Activated naive CD8-positive, alpha-beta T cell treated with anti-CD3 and anti-CD28 coated beads for 36 hours (primary cell): Measurements from ENCODE around the gene OR12D3. TPM values are rescaled to one million over a fixed set of nuclear protein-coding genes. Genes with fewer than 3 reads are reported as not detected.

Experiments
- DNase-seq: peaks from one replicate; pipeline ENCODE4 v3.0.0; 2021
- H3K27ac Mint-ChIP-seq: one replicate; pipeline ENCODE4 v1.8.0; 2022; ENCODE audit warnings: mild to moderate bottlenecking, moderate library complexity, mixed read lengths
- H3K27me3 Mint-ChIP-seq: one replicate; pipeline ENCODE4 v1.8.0; 2022; ENCODE audit warnings: mild to moderate bottlenecking, mixed read lengths
- H3K36me3 Mint-ChIP-seq: one replicate; pipeline ENCODE4 v1.8.0; 2021; ENCODE audit warnings: mild to moderate bottlenecking, mixed read lengths
- H3K4me1 Mint-ChIP-seq: one replicate; pipeline ENCODE4 v1.8.0; 2021; ENCODE audit warnings: mixed read lengths
- H3K4me3 Mint-ChIP-seq: one replicate; pipeline ENCODE4 v1.8.0; 2022; ENCODE audit warnings: mild to moderate bottlenecking, moderate library complexity, mixed read lengths
- H3K9me3 Mint-ChIP-seq: one replicate; pipeline ENCODE4 v1.8.0; 2022; ENCODE audit warnings: mixed read lengths
- total RNA-seq, 2 experiments: library from RNA; stranded (reverse); gene quantifications; one replicate each; pipeline ENCODE4 v1.2.3, GENCODE V29; 2021

The OR12D3 gene
- total RNA-seq, 2 experiments from 2014 or later = not detected

DNA sequence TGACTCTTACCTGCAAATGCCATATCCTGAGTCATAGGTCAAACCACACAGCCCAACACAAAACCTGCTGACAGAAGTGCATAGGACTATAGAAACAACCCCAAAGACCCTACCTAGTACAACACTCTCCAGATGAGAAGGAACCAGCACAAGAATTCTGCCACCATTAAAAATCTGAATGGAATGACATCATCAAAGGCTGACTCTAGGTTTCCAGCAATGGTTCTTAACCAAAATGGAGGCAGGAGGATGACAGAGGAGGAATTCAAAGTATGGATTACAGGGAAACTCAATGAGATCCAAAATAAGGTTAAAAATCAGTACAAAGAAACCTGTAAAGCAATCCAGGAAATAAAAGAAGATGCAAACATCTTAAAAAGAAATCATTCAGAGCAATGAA, 42.4 kb downstream of the OR12D3 start:
- peaks cover 1% of the 10 kb centered on the region for H3K4me1 Mint-ChIP-seq
- H3K27ac Mint-ChIP-seq = no peak overlapping the region
- no peak for DNase-seq
- H3K36me3 Mint-ChIP-seq = no peaks in the 10 kb centered on the region
- no peak overlapping the region for H3K4me3 Mint-ChIP-seq
- H3K9me3 Mint-ChIP-seq = peaks cover 4% of the 10 kb centered on the region
- H3K27me3 Mint-ChIP-seq = peaks cover 58% of the 10 kb centered on the region

DNA sequence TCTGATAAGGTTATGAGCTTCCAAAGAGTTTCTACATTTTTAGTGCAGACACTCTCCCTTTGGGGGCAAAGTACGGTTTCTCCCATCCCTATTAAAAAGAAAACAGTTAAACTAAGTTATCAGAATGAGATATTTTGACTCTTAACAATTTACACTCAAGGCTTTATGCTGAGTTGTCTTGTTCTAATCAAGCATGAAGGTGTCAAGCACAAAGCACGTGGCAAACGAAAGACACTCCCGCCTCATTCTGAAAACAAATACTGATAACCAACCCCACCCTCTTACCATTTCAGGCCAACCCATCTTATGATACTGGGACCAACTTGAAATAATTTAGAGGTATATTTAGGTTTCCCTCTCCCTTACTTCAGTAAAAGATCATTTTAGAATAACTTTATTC, 49.3 kb downstream of the OR12D3 start:
- no peak overlapping the region for H3K27ac Mint-ChIP-seq
- H3K27me3 Mint-ChIP-seq = peaks cover 62% of the 10 kb centered on the region
- no peaks in the 10 kb centered on the region for H3K36me3 Mint-ChIP-seq
- no peak for DNase-seq
- no peak overlapping the region for H3K4me3 Mint-ChIP-seq
- H3K4me1 Mint-ChIP-seq = peaks cover 1% of the 10 kb centered on the region
- H3K9me3 Mint-ChIP-seq = no peaks in the 10 kb centered on the region

Other genes with a start within 250 kb of the OR12D3 start
- gene OR2J2, start 204.4 kb downstream of the OR12D3 start, total RNA-seq = not detected
- gene OR14J1, start 73.6 kb downstream of the OR12D3 start, total RNA-seq = not detected
- gene OR5V1, start 6.4 kb downstream of the OR12D3 start, total RNA-seq = not detected
- gene OR12D2, start 20.3 kb upstream of the OR12D3 start, total RNA-seq = not detected
- gene OR12D1, start 39.6 kb upstream of the OR12D3 start, total RNA-seq = not detected
- gene OR10C1, start 64.0 kb upstream of the OR12D3 start, total RNA-seq = not detected
- not detected for gene OR11A1, start 81.8 kb upstream of the OR12D3 start, total RNA-seq
- not detected for gene OR2H1, start 81.9 kb upstream of the OR12D3 start, total RNA-seq
- gene MAS1L, start 112.7 kb upstream of the OR12D3 start, total RNA-seq = not detected
- gene UBD, start 184.4 kb upstream of the OR12D3 start, total RNA-seq = 1 to 10 TPM; 2.3 to 2.6 TPM
- not detected for gene OR2H2, start 209.8 kb upstream of the OR12D3 start, total RNA-seq